OCI-LY3 (cell line): ENCODE results near the gene GSTA3.

Source experiments
- H2AFZ ChIP-seq: fragments of 200-600, 300-600 bp; shearing (Covaris generic); 2 replicates; pipeline ENCODE4 v1.6.0; 2014; ENCODE audit warnings: antibody characterized with exemption, low read depth, low read length
- H3K27ac ChIP-seq: fragments of 200-600, 300-600 bp; sonication (generic); 2 replicates; pipeline ENCODE4 v1.5.1; 2014; ENCODE audit warnings: mild to moderate bottlenecking, low read length, moderate library complexity, mixed read lengths
- H3K27me3 ChIP-seq: fragments of 200-600, 300-600 bp; sonication (generic); 2 replicates; pipeline ENCODE4 v1.6.1; 2014; ENCODE audit warnings: low read depth, low read length, mixed read lengths
- H3K36me3 ChIP-seq: fragments of 200-600, 300-600 bp; sonication (generic); replicated peaks from 2 replicates; pipeline ENCODE3; 2014; ENCODE audit warnings: low read depth, low read length, mixed read lengths
- H3K4me1 ChIP-seq: fragments of 300-600, 200-600 bp; sonication (generic); 2 replicates; pipeline ENCODE4 v1.6.1; 2014; ENCODE audit warnings: low read length, mixed read lengths
- H3K4me2 ChIP-seq: fragments of 200-600, 300-600 bp; sonication (generic); 2 replicates; pipeline ENCODE4 v1.6.1; 2014; ENCODE audit warnings: low read length, mixed read lengths
- H3K4me3 ChIP-seq: fragments of 300-600, 200-600 bp; sonication (generic); 2 replicates; pipeline ENCODE4 v1.5.1; 2014; ENCODE audit warnings: antibody characterized with exemption, mild to moderate bottlenecking, low read length, moderate library complexity
- H3K79me2 ChIP-seq: fragments of 300-600, 200-600 bp; shearing (Covaris generic); 2 replicates; pipeline ENCODE4 v1.6.1; 2014; ENCODE audit warnings: mild to moderate bottlenecking, low read length, mixed read lengths
- H3K9ac ChIP-seq: fragments of 300-600, 200-600 bp; shearing (Covaris generic); 2 replicates; pipeline ENCODE4 v1.6.0; 2014; ENCODE audit warnings: mild to moderate bottlenecking, low read length, moderate library complexity
- H3K9me3 ChIP-seq: fragments of 200-600, 300-600 bp; shearing (Covaris generic); 2 replicates; pipeline ENCODE4 v1.6.1; 2014; ENCODE audit warnings: low read length, mixed read lengths; ENCODE audit not compliant: insufficient read depth
- H4K20me1 ChIP-seq: fragments of 200-600, 300-600 bp; sonication (generic); 2 replicates; pipeline ENCODE4 v1.6.1; 2016; ENCODE audit warnings: low read length, mixed read lengths; ENCODE audit not compliant: insufficient read depth
- EZH2phosphoT487 ChIP-seq: fragments of 200-600 bp; shearing (Covaris generic); IDR thresholded peaks from 2 replicates; pipeline ENCODE4 v1.6.1; 2018; ENCODE audit warnings: antibody characterized with exemption, mixed run types, low read depth
- TF ChIP-seq, protein P1 (sequence below): fragments of 200-600, 300-600 bp; sonication (generic); IDR thresholded peaks from 2 replicates; pipeline ENCODE4 v1.5.1; 2014; ENCODE audit warnings: antibody characterized with exemption, low read length, low read depth

The GSTA3 gene

DNA sequence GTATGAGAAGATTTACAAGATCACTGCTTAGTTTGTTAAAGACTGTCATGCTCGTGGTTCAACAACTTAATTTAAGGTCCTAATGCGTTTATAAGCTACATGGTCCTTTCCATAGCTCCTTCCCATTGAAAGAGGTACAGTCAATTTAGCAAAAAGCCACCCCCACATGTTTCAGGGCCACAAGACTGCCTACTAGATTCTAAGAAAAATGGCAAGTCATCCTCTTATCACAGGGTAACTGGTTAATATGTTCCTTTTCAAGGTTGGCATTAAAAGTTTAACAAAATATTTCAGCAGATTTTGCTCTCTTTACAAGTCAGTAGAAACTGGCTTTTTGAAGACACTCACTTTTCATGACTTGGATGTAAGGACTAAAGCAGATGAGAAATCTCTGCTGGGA is 15.7 kb downstream of the GSTA3 start:
- H3K79me2 ChIP-seq: no peaks in the 10 kb centered on the region
- H3K27me3 ChIP-seq: no peaks in the 10 kb centered on the region
- no peak overlapping the region for H3K9ac ChIP-seq
- no peaks in the 10 kb centered on the region for H3K9me3 ChIP-seq
- no peak for TF ChIP-seq EZH2phosphoT487
- TF ChIP-seq, protein P1, sequence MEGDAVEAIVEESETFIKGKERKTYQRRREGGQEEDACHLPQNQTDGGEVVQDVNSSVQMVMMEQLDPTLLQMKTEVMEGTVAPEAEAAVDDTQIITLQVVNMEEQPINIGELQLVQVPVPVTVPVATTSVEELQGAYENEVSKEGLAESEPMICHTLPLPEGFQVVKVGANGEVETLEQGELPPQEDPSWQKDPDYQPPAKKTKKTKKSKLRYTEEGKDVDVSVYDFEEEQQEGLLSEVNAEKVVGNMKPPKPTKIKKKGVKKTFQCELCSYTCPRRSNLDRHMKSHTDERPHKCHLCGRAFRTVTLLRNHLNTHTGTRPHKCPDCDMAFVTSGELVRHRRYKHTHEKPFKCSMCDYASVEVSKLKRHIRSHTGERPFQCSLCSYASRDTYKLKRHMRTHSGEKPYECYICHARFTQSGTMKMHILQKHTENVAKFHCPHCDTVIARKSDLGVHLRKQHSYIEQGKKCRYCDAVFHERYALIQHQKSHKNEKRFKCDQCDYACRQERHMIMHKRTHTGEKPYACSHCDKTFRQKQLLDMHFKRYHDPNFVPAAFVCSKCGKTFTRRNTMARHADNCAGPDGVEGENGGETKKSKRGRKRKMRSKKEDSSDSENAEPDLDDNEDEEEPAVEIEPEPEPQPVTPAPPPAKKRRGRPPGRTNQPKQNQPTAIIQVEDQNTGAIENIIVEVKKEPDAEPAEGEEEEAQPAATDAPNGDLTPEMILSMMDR: no peak
- no peaks in the 10 kb centered on the region for H4K20me1 ChIP-seq
- no peak overlapping the region for H2AFZ ChIP-seq
- H3K27ac ChIP-seq: no peak overlapping the region
- no peak overlapping the region for H3K4me3 ChIP-seq
- no peak overlapping the region for H3K4me2 ChIP-seq
- no peaks in the 10 kb centered on the region for H3K36me3 ChIP-seq
- no peaks in the 10 kb centered on the region for H3K4me1 ChIP-seq

DNA sequence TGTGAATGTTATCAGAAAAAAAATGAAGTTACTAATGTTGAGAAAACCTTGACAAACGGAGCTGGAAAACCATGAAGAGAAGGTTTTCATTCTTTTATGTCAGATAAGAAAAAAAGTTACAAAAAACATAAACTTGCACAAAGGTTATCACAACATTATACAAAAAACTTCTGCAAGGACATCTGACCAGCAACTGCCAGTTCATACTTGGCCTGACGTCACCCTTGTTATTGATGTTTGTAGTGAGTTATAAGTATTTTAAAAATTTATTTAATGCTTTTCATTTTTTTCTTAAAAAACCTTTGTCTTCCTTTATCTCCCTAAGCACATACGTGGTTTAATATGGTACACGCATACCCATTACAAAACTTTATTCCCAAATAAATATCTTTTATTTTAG is 16.3 kb downstream of the GSTA3 start:
- no peaks in the 10 kb centered on the region for H3K9me3 ChIP-seq
- no peak overlapping the region for H3K4me3 ChIP-seq
- TF ChIP-seq, protein P1: no peak
- TF ChIP-seq EZH2phosphoT487: no peak
- no peaks in the 10 kb centered on the region for H3K79me2 ChIP-seq
- H3K27me3 ChIP-seq: no peaks in the 10 kb centered on the region
- H2AFZ ChIP-seq: no peak overlapping the region
- no peaks in the 10 kb centered on the region for H4K20me1 ChIP-seq
- H3K36me3 ChIP-seq: no peaks in the 10 kb centered on the region
- H3K9ac ChIP-seq: no peak overlapping the region
- no peak overlapping the region for H3K27ac ChIP-seq
- no peaks in the 10 kb centered on the region for H3K4me1 ChIP-seq
- no peak overlapping the region for H3K4me2 ChIP-seq

DNA sequence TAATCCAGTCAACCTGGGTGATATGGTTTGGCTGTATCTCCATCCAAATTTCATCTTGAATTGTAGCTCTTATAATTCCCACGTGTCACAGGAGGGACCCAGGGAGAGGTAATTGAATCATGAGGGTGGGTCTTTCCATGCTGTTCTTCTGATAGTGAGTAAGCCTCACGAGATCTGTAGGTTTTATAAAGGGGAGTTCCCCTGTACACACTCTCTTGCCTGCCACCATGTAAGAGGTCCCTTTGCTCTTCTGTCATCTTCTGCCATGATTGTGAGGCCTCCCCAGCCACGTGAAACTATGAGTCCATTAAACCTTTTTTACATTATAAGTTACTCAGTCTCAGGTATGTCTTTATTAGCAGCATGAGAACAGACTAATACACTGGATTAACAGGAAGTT is 19.5 kb downstream of the GSTA3 start:
- no peaks in the 10 kb centered on the region for H3K36me3 ChIP-seq
- H3K4me3 ChIP-seq: no peak overlapping the region
- H3K9me3 ChIP-seq: no peaks in the 10 kb centered on the region
- no peaks in the 10 kb centered on the region for H3K4me1 ChIP-seq
- no peaks in the 10 kb centered on the region for H4K20me1 ChIP-seq
- no peaks in the 10 kb centered on the region for H3K27me3 ChIP-seq
- H3K9ac ChIP-seq: no peak overlapping the region
- H2AFZ ChIP-seq: no peak overlapping the region
- H3K4me2 ChIP-seq: no peak overlapping the region
- TF ChIP-seq, protein P1: no peak
- TF ChIP-seq EZH2phosphoT487: no peak
- no peaks in the 10 kb centered on the region for H3K79me2 ChIP-seq
- H3K27ac ChIP-seq: no peak overlapping the region

DNA sequence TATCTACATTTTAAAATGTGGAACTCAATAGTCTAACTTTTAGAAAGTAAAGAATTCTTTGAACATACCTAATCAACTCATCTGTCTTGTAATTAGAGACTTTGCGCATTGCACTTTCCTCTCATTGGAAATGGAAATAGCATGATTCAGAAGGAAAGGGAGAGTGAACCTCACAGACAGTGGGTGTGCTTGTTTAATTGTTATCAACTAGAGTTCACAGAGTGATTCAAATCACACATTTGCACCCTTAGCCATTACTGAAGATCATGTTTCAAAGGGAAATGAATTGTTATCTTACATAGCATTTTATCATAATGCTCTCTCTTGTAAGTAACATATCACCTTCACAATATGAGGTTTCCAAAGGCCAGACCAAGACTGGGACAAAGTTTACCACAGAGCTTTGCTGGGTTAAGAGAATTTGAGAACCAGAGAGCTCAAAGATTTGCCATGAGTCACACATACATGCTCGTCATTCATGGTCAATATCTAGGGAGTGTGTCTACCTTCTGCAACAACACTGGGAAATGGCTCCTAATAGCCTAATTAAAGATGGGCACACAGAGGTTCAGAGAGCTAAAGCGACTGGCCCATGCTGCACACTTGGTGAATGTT is 21.5 kb downstream of the GSTA3 start:
- no peak overlapping the region for H3K9ac ChIP-seq
- H3K27ac ChIP-seq: no peak overlapping the region
- H3K4me1 ChIP-seq: no peaks in the 10 kb centered on the region
- no peaks in the 10 kb centered on the region for H3K79me2 ChIP-seq
- TF ChIP-seq, protein P1: no peak
- no peak for TF ChIP-seq EZH2phosphoT487
- no peak overlapping the region for H3K4me3 ChIP-seq
- H4K20me1 ChIP-seq: no peaks in the 10 kb centered on the region
- no peak overlapping the region for H3K4me2 ChIP-seq
- no peaks in the 10 kb centered on the region for H3K27me3 ChIP-seq
- H3K36me3 ChIP-seq: no peaks in the 10 kb centered on the region
- H2AFZ ChIP-seq: no peak overlapping the region; the same call in 1 of the 2 replicates
- no peaks in the 10 kb centered on the region for H3K9me3 ChIP-seq
